Esophagus squamous epithelium (tissue), 5 donors: ENCODE measurements around the gene P2RY13. TPM values are rescaled to one million over a fixed set of nuclear protein-coding genes. Genes with fewer than 3 reads are reported as not detected.

Experiments
- DNase-seq: peaks from one replicate; lab custom pipeline; 2025; lab: John Stamatoyannopoulos, UW
- H3K27ac ChIP-seq, 4 donors: fragments of 200-600 bp; sonication (generic); one replicate each; pipeline ENCODE4 v1.5.1; 2016 to 2019; ENCODE audit warnings: mild to moderate bottlenecking in 1 of 4
- H3K27me3 ChIP-seq, 4 donors: fragments of 200-600 bp; sonication (generic); 1 replicate in 3 of 4; 2 replicates in 1 of 4; pipeline versions ENCODE4 v1.5.1 to v1.6.0; 2017 to 2021; ENCODE audit warnings: antibody characterized with exemption in 1 of 4
- H3K36me3 ChIP-seq, 3 donors: fragments of 200-600 bp; sonication (generic); one replicate each; pipeline ENCODE4 v1.5.1; 2016 to 2019
- H3K4me1 ChIP-seq, 3 donors: fragments of 200-600 bp; sonication (generic); one replicate each; pipeline ENCODE4 v1.5.1; 2017 to 2019
- H3K4me3 ChIP-seq, 4 donors: fragments of 200-600 bp; sonication (generic); 1 replicate in 3 of 4; 2 replicates in 1 of 4; pipeline ENCODE4 v1.5.1; 2016 to 2019; ENCODE audit warnings: mild to moderate bottlenecking in 2 of 4, moderate library complexity in 1 of 4
- H3K9me3 ChIP-seq, 3 donors: fragments of 200-600 bp; sonication (generic); one replicate each; pipeline ENCODE4 v1.5.1; 2016 to 2019
- CTCF ChIP-seq, 6 experiments: fragments of 450-650 bp in 4 of 6; fragments of 200-600 bp in 2 of 6; sonication (generic) in 2 of 6; IDR thresholded peaks; one replicate each; pipeline ENCODE4 v1.5.1; 2016 to 2019; ENCODE audit warnings: antibody characterized with exemption in 6 of 6, mild to moderate bottlenecking in 4 of 6, moderate library complexity in 4 of 6
- POLR2A ChIP-seq, 4 donors: fragments of 450-650 bp; IDR thresholded peaks; one replicate each; pipeline ENCODE4 v1.6.1; 2017; ENCODE audit warnings: antibody characterized with exemption in 4 of 4, mild to moderate bottlenecking in 4 of 4, moderate library complexity in 3 of 4
- WGBS, 2 donors: methylation state at CpG; one replicate each; pipeline ENCODE4 v1.1.5; 2018; 5-methylcytosine and 5-hydroxymethylcytosine counted together
- intact Hi-C: fragments of 100-400 bp; cut with DNase I; formaldehyde crosslinking; loops from one replicate; pipeline ENCODE4 v1.15.0; 2022
- total RNA-seq, 4 donors: library from RNA; depleted of rRNA; stranded (reverse); fragments of >200 nt; gene quantifications; one replicate each; pipeline ENCODE4 v1.1.0, GENCODE V29; 2016
- donor health status: DM: yes; HTN: yes; CAD: no.

Gene P2RY13
- total RNA-seq, 4 donors from 2014 or later = 0.18 to 3.1 (median 1.2) TPM; not detected in 1

- Histone ChIP-seq H3K4me3 (no peak overlapping the region), H3K4me1 (no peaks in the 10 kb centered on the region), H3K27me3 (no peaks in the 10 kb centered on the region), H3K9me3 (no peaks in the 10 kb centered on the region), H3K27ac (no peak overlapping the region), H3K36me3 (no peaks in the 10 kb centered on the region)
- no peak for DNase-seq
- intact Hi-C loops = no loop called here
- TF ChIP-seq CTCF (IDR thresholded peaks at IDR 0.05) (no peak), POLR2A (IDR thresholded peaks at IDR 0.05) (no peak)
- 74 to 84% methylated on average over 3 of the region's 3 CpGs for WGBS, 2 donors
Observed at GRCh38 chr3:151366993-151367392, 37.6 kb upstream of the P2RY13 start.

- no peak for DNase-seq
- intact Hi-C loops = no loop called here
- H3K27ac ChIP-seq = no peak overlapping the region
- WGBS, 2 donors = 81 to 86% methylated on average over 3 of the region's 3 CpGs
- H3K9me3 ChIP-seq = no peaks in the 10 kb centered on the region
- no peaks in the 10 kb centered on the region for H3K36me3 ChIP-seq
- H3K27me3 ChIP-seq = no peaks in the 10 kb centered on the region
- no peaks in the 10 kb centered on the region for H3K4me1 ChIP-seq
- TF ChIP-seq POLR2A (IDR thresholded peaks at IDR 0.05) (no peak), CTCF (IDR thresholded peaks at IDR 0.05) (no peak)
- H3K4me3 ChIP-seq = no peak overlapping the region
Observed at GRCh38 chr3:151362751-151363174, 33.4 kb upstream of the P2RY13 start.

- 65 to 78% methylated on average over 2 of the region's 2 CpGs for WGBS, 2 donors
- H3K27ac ChIP-seq = no peak overlapping the region
Observed at GRCh38 chr3:151357463-151357850, 28.1 kb upstream of the P2RY13 start.

GRCh38 chr3:151356794-151357462 lies 27.6 kb upstream of the P2RY13 start:
- no peak for DNase-seq
- Histone ChIP-seq H3K9me3 (no peaks in the 10 kb centered on the region), H3K4me3 (no peak overlapping the region), H3K36me3 (no peaks in the 10 kb centered on the region), H3K27ac (no peak overlapping the region), H3K4me1 (no peaks in the 10 kb centered on the region), H3K27me3 (no peaks in the 10 kb centered on the region)
- intact Hi-C loops = no loop called here
- 34 to 47% methylated on average over 2 of the region's 2 CpGs for WGBS, 2 donors
- TF ChIP-seq CTCF (IDR thresholded peaks at IDR 0.05) (no peak), POLR2A (IDR thresholded peaks at IDR 0.05) (no peak)

More at GRCh38 chr3:151357463-151357850, 28.1 kb upstream of the P2RY13 start:
- no peaks in the 10 kb centered on the region for H3K9me3 ChIP-seq
- no peak for DNase-seq
- H3K4me1 ChIP-seq = no peaks in the 10 kb centered on the region
- no peaks in the 10 kb centered on the region for H3K27me3 ChIP-seq
- TF ChIP-seq POLR2A (IDR thresholded peaks at IDR 0.05) (no peak), CTCF (IDR thresholded peaks at IDR 0.05) (no peak)
- H3K4me3 ChIP-seq = no peak overlapping the region
- H3K36me3 ChIP-seq = no peaks in the 10 kb centered on the region
- intact Hi-C loops = no loop called here

- 70 to 79% methylated on average over 4 of the region's 4 CpGs for WGBS, 2 donors
- TF ChIP-seq POLR2A (IDR thresholded peaks at IDR 0.05) = no peak
- no peak for TF ChIP-seq CTCF (IDR thresholded peaks at IDR 0.05)
Observed at GRCh38 chr3:151351648-151352047, 22.3 kb upstream of the P2RY13 start.

More at GRCh38 chr3:151351648-151352047, 22.3 kb upstream of the P2RY13 start:
- H3K4me1 ChIP-seq = no peaks in the 10 kb centered on the region
- H3K27me3 ChIP-seq = no peaks in the 10 kb centered on the region
- H3K27ac ChIP-seq = no peak overlapping the region
- H3K4me3 ChIP-seq = no peak overlapping the region
- intact Hi-C loops = no loop called here
- H3K9me3 ChIP-seq = no peaks in the 10 kb centered on the region
- H3K36me3 ChIP-seq = no peaks in the 10 kb centered on the region
- no peak for DNase-seq
